22Rv1 (cell line): Measurements from ENCODE around the gene TGFBRAP1.
"Not testable (repeated sequence)": the region's sequence is repeated elsewhere in the genome, so short reads cannot be mapped to it uniquely, and the experiment has no call there.

Source experiments
- H3K27ac ChIP-seq: fragments of 450-650 bp; 2 replicates; pipeline ENCODE4 v1.5.1; 2017
- ZFX ChIP-seq: fragments of 450-650 bp; IDR thresholded peaks from 2 replicates; pipeline ENCODE4 v1.6.1; 2017; ENCODE audit warnings: antibody characterized with exemption, borderline replicate concordance
- TF ChIP-seq, protein P1 (sequence below): fragments of 450-650 bp; IDR thresholded peaks from 2 replicates; pipeline ENCODE4 v1.5.1; 2017; ENCODE audit warnings: mild to moderate bottlenecking

TGFBRAP1 gene

DNA sequence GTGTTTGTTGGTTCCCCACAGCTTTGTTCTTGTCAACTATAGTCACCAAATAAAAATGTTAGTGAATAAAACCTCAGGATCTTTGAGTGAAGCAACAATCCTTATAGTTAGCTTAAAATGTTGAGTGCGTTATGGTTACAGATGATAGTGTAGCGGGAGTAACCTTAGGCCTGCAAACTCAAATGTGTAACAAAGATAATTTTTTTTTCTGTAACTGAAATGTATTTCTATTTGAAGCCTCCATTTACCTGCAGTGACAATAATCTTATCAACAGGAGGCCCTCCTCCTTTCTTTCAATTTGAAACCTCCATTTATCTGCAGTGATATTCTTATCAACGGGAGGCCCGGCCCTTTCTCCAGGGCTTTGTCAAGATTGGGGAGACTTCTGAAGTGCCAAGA, 4.7 kb upstream of the TGFBRAP1 start:
- H3K27ac ChIP-seq = no peak overlapping the region
- TF ChIP-seq, protein P1, sequence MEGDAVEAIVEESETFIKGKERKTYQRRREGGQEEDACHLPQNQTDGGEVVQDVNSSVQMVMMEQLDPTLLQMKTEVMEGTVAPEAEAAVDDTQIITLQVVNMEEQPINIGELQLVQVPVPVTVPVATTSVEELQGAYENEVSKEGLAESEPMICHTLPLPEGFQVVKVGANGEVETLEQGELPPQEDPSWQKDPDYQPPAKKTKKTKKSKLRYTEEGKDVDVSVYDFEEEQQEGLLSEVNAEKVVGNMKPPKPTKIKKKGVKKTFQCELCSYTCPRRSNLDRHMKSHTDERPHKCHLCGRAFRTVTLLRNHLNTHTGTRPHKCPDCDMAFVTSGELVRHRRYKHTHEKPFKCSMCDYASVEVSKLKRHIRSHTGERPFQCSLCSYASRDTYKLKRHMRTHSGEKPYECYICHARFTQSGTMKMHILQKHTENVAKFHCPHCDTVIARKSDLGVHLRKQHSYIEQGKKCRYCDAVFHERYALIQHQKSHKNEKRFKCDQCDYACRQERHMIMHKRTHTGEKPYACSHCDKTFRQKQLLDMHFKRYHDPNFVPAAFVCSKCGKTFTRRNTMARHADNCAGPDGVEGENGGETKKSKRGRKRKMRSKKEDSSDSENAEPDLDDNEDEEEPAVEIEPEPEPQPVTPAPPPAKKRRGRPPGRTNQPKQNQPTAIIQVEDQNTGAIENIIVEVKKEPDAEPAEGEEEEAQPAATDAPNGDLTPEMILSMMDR = no peak
- TF ChIP-seq ZFX = no peak

DNA sequence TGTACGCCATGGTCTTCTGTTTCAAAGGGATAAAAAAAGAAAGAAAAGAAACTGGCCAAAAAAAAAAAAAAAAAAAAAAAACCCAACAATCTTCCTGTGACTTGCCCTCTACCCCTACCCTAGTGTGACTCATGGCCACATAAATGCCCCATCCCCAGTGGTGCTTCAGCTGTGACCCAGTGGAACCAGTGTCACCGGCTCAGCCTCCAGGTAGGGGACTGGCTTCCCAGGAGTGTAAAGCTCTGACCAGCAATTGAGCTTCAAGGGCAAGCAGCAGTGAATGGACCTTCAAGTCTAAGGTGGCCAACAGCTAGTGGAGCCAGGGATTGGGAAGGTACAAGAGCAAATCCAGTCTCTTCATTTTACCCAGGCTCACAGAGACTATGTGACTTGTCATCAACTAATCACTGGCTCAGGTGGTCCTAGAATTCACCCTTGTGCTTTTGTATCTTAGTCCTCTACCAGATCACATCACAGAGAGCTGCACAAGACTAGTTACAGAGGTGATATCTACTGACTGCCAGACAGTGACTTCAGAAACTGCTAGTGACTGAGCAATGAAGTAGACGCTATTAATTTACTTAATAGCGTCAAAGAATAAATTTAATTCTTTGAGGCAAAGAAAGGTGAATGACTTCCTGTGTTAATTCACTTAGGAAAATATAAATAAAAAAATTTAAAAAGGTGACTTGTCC, 1.3 kb upstream of the TGFBRAP1 start:
- TF ChIP-seq, protein P1 = no peak
- TF ChIP-seq ZFX = no peak
- H3K27ac ChIP-seq = no peak overlapping the region

DNA sequence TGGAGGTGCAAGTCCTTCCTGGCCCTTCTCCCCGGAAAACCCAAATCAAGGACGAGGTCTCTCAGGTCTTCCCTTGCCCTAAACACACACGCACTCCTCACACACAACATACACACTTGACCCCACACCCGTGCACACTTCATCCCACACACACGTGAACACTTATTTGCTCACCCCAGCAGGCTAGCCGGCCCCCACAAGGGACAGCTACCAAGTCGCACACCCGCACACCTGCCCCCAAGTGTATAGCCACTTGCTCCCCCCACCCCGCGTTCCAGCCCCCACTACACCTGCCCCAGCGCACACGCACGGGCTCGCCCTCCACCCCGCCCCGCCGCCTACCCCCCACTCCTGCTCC, 359 bp downstream of the TGFBRAP1 start:
- H3K27ac ChIP-seq = peak overlapping the region; percentile 71

DNA sequence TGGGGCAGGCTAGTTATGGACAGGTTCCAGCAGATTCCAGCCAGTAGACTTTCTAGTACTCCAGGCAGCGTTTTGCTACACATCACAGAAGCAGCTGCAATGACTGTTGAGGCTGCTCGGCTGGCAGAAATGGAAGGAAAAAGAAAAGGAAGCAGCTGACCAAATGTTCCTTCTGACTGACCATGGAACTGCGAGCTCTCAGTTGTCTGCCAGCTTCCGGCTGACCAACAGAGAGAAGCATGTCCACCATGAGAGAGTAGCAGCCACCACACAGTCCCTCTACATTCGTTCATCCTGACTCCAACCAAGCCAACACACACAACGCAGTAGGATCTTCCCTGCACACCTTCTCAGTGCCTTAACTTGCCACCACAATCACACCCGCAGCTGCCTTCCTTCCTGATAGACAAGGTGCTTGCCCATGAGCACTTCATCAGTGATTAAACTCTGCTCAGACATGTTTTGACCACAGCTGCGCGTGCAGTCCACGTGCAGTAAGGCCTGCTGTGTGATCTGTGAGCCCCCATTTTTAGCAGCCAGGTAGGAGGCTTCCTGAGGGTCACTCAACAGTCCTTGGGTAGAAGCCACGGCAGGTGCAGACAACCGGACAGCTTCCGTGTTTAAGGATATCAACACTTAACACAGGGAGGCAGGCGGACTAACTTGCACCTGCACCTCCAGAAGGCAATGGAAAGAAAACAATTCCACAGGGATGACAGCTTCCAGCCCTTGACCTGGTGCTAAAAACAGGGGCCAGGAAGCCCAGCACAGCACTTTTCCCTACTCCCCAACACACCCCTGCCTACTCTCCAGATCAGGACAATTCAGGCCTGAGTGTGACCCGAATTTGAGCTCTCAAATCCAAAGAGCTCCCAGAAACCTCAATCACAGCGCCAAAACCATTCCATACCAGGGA, 996 bp downstream of the TGFBRAP1 start:
- TF ChIP-seq ZFX = no peak
- TF ChIP-seq, protein P1 = no peak
- peak overlapping the region; percentile 71 for H3K27ac ChIP-seq

More for the DNA sequence above, 359 bp downstream of the TGFBRAP1 start:
- TF ChIP-seq, protein P1 = no peak
- TF ChIP-seq ZFX = no peak

DNA sequence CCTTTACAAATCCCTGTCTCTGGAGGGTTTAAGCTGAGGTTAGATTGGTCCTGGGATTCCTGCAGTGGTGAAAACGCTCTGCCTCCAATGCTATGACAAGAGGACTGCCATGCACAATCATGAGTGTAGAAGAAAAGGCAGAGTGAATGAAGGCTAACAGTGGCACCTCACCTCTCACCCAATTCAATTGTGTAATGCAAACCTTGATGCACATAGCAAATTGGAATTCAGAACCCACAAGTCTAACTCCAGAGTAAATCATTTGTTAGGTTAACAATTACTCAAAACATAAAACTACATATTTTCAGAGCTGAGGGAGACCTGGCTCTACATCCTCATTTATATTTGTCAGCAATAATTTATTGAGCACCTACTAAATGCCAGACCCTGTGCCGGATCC, 1.8 kb downstream of the TGFBRAP1 start:
- H3K27ac ChIP-seq = no peak overlapping the region
- TF ChIP-seq, protein P1 = no peak
- TF ChIP-seq ZFX = no peak

DNA sequence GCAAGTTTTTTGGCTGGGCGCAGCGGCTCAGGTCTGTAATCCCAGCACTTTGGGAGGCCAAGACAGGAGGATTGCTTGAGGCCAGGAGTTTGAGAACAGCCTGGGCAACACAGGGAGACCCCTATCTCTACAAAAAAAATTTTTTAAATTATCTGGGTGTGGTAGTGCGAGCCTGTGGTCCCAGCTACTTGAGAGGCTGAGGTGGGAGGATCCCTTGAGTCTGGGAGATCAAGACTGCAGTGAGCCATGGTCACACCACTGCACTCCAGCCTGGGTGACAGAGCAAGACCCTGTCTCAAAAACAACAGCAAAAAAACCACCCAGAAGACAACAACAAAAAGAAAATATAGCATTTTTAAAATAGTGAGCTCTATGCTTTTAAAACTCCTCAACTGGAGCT, 2.3 kb downstream of the TGFBRAP1 start:
- not testable (repeated sequence) for H3K27ac ChIP-seq

DNA sequence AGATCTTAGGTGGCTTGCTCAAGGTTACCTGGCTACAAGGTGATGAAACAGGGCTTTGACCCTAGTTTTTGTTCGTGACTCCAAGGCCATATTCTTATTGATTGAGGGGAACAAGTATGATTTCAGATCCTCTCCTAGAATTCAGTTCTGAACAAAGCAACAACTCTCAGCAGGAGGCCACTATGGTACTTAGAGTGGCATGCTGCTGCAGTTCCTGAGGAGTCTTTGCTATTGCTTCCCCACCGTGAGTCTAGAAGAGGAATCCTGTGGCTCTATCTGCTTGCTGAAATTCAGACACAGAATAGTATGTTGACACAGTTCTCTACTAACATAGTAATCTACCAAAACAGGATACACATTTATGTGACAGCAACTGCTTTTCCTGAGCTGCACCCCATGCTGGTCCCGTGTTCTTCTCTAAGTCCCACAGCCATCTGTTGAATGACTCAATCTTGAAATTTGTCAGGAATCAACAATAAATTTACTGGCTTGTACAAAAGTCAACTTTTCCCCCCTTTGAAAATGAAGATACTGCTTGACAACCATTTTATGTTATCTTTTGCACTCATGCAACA, 4.1 kb downstream of the TGFBRAP1 start:
- H3K27ac ChIP-seq = no peak overlapping the region
- TF ChIP-seq, protein P1 = no peak
- no peak for TF ChIP-seq ZFX
